ENCODE data around the gene RBMS1. TPM values are rescaled to one million over a fixed set of nuclear protein-coding genes. Genes with fewer than 3 reads are reported as not detected.

RBMS1 gene
- total RNA-seq, 1 experiment from 2014 or later: 77.5 TPM

GRCh38 chr2:160457588-160457987 lies 36.0 kb downstream of the RBMS1 start:
- Mint-ChIP-seq H3K27me3 (ENCODE audit: low read depth) (no peaks in the 10 kb centered on the region), H3K27ac (no peak overlapping the region), H3K36me3 (ENCODE audit: insufficient read depth in 1 of 3, low read depth in 3 of 3) (no peaks in the 10 kb centered on the region; a peak in 1 of 7 replicates), H3K4me3 (no peak overlapping the region), H3K9me3 (no peaks in the 10 kb centered on the region), H3K4me1 (peaks cover 3 to 4% of the 10 kb centered on the region in 2 experiments; a peak in 2 of 4 replicates)
- Histone ChIP-seq H3K14ac (ENCODE audit: insufficient read depth, low read length) (no peak overlapping the region), H2BK120ac (ENCODE audit: low read depth, low read length, poor library complexity, severe bottlenecking) (peak overlapping the region; percentile 4), H3K27ac (ENCODE audit: insufficient read length, low read depth, low read length) (no peak overlapping the region), H3K9ac (ENCODE audit: extremely low read depth, insufficient read length, low read length) (no peak overlapping the region), H4K91ac (ENCODE audit: insufficient read length, low read depth, low read length) (no peak overlapping the region), H3K9me3 (ENCODE audit: control insufficient read depth, low read depth, low read length) (no peaks in the 10 kb centered on the region), H3K56ac (ENCODE audit: insufficient read length, low read depth, low read length) (no peak overlapping the region), H2BK12ac (ENCODE audit: insufficient read length, low read depth, low read length) (no peak overlapping the region), H3K79me1 (ENCODE audit: insufficient read depth, low read depth, low read length, poor library complexity, severe bottlenecking) (no peaks in the 10 kb centered on the region), H3K27me3 (ENCODE audit: insufficient read depth, low read length) (no peaks in the 10 kb centered on the region), H4K8ac (replicated peaks; ENCODE audit: insufficient read length, low read depth, low read length) (no peak overlapping the region), H2AFZ (ENCODE audit: low read length) (no peak overlapping the region), H3T11ph (ENCODE audit: low read length) (no peak overlapping the region), H3K79me2 (ENCODE audit: insufficient read depth, low read length) (no peaks in the 10 kb centered on the region; the same call in 1 of the 2 replicates), H3K23me2 (ENCODE audit: insufficient read length, low read depth, low read length, poor library complexity, severe bottlenecking) (no peaks in the 10 kb centered on the region), H3K4ac (ENCODE audit: low read depth, low read length) (no peak overlapping the region), H4K5ac (ENCODE audit: insufficient read length, low read depth, low read length) (no peak overlapping the region), H2BK15ac (ENCODE audit: low read depth, low read length) (no peak overlapping the region), H3K23ac (ENCODE audit: insufficient read length, low read depth, low read length) (no peak overlapping the region), H3K4me2 (ENCODE audit: insufficient read depth, insufficient read length, low read length) (no peak overlapping the region), H2BK5ac (ENCODE audit: insufficient read length, low read length) (no peak overlapping the region), H2AK5ac (ENCODE audit: insufficient read length, low read length) (no peak overlapping the region), H2BK20ac (ENCODE audit: low read depth, low read length, poor library complexity, severe bottlenecking) (no peak overlapping the region), H3K18ac (ENCODE audit: insufficient read length, low read depth, low read length) (no peak overlapping the region), H3K4me1 (ENCODE audit: insufficient read depth, low read length) (peaks cover 2% of the 10 kb centered on the region; the same call in 1 of the 2 replicates), H4K20me1 (ENCODE audit: control insufficient read depth, insufficient read depth, insufficient read length) (no peaks in the 10 kb centered on the region)
- no peak for DNase-seq
- no peak for TF ChIP-seq CTCF (conservative IDR thresholded peaks at IDR 0.05)
- WGBS (ENCODE audit: extremely low coverage, insufficient read length, low lambda C conversion rate): no CpG with 5 or more reads among the region's 5 CpGs

Data from H9 (cell line).